Measurements from ENCODE around the gene ZNF850. TPM values are rescaled to one million over a fixed set of nuclear protein-coding genes. Genes with fewer than 3 reads are reported as not detected.
"Not testable (repeated sequence)": the region's sequence is repeated elsewhere in the genome, so short reads cannot be mapped to it uniquely, and the experiment has no call there.

ZNF850 gene
- total RNA-seq, 1 experiment from 2014 or later = 1.4 TPM

DNA sequence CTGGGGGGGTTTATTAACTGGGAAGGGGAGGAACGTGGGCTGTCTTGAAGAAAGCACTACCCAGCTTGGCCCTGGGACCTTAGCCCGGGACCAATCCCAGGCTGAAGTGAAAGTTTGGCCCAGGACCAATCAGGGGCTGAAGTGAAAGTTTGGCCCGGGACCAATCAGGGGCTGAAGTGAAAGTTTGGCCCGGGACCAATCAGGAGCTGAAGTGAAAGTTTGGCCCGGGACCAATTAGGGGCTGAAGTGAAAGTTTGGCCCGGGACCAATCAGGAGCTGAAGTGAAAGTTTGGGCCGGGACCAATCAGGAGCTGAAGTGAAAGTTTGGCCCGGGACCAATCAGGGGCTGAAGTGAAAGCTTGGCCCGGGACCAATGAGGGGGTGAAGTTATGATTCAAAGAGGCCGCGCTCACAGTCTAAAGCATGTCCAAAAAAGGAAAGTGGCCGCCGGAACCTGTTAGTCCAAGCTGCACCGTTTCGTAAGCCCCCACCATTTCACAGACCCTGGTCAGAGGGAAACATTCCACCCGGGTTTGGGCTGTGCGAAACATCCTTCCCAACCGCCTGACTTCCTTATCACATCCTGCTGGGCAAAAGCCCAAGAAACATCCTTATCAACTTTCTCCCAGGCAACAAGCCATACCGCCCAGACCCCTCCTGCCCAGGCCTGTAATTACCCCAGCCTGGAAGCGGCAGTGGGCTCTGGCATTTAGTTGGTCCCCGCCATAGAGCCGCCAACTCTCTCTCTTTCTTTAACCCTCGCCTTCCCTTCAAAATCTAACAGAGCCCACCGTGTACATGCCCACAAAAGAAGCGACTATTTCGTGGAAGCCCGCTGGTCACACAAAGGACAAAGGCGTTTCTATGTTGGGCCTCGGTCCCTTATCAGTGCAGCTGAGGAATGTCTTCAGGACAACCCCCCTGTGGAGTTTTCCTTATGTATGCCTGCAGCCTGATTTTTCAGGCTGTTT, 1.1 kb downstream of the ZNF850 start (continued):
- TF ChIP-seq, protein P1, sequence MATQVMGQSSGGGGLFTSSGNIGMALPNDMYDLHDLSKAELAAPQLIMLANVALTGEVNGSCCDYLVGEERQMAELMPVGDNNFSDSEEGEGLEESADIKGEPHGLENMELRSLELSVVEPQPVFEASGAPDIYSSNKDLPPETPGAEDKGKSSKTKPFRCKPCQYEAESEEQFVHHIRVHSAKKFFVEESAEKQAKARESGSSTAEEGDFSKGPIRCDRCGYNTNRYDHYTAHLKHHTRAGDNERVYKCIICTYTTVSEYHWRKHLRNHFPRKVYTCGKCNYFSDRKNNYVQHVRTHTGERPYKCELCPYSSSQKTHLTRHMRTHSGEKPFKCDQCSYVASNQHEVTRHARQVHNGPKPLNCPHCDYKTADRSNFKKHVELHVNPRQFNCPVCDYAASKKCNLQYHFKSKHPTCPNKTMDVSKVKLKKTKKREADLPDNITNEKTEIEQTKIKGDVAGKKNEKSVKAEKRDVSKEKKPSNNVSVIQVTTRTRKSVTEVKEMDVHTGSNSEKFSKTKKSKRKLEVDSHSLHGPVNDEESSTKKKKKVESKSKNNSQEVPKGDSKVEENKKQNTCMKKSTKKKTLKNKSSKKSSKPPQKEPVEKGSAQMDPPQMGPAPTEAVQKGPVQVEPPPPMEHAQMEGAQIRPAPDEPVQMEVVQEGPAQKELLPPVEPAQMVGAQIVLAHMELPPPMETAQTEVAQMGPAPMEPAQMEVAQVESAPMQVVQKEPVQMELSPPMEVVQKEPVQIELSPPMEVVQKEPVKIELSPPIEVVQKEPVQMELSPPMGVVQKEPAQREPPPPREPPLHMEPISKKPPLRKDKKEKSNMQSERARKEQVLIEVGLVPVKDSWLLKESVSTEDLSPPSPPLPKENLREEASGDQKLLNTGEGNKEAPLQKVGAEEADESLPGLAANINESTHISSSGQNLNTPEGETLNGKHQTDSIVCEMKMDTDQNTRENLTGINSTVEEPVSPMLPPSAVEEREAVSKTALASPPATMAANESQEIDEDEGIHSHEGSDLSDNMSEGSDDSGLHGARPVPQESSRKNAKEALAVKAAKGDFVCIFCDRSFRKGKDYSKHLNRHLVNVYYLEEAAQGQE (IDR thresholded peaks at IDR 0.05; ENCODE audit: low read depth) = no peak
- TF ChIP-seq ELF1 (IDR thresholded peaks at IDR 0.05; ENCODE audit: borderline replicate concordance, low read depth) (no peak), ATF3 (IDR thresholded peaks at IDR 0.05) (no peak), EGR1 (IDR thresholded peaks at IDR 0.05; ENCODE audit: low read depth) (no peak), SP1 (IDR thresholded peaks at IDR 0.05; ENCODE audit: low read depth) (no peak), EZH2phosphoT487 (IDR thresholded peaks at IDR 0.05; ENCODE audit: borderline replicate concordance) (no peak)

GRCh38 chr19:36750066-36750691, 22.4 kb downstream of the ZNF850 start:
- Histone ChIP-seq H4K20me1 (ENCODE audit: insufficient read depth) (no peaks in the 10 kb centered on the region), H3K27ac (ENCODE audit: low read depth, low read length) (no peak overlapping the region), H3K4me2 (ENCODE audit: low read length) (no peak overlapping the region), H3K9me2 (ENCODE audit: insufficient read depth) (no peaks in the 10 kb centered on the region), H3K9me3 (ENCODE audit: control insufficient read depth in 1 of 2, insufficient read depth in 1 of 2, low read depth in 1 of 2, low read length in 2 of 2) (peaks cover 38 to 56% of the 10 kb centered on the region in 2 experiments; a peak in 3 of 4 replicates), H3K9ac (ENCODE audit: low read length) (no peak overlapping the region), H3K36me3 (ENCODE audit: control insufficient read depth in 1 of 2, insufficient read depth in 2 of 2, low read length in 2 of 2) (0 out of 4 replicates have a peak, but pooled peaks cover 0 to 9% of the 10 kb centered on the region in 2 experiments), H3K27me3 (ENCODE audit: insufficient read depth, low read length) (no peaks in the 10 kb centered on the region), H3K79me2 (ENCODE audit: insufficient read depth, low read length) (no peaks in the 10 kb centered on the region), H3K4me3 (replicated peaks in 1 of 2; ENCODE audit: low read depth in 1 of 2, low read length in 2 of 2) (no peak overlapping the region), H2AFZ (ENCODE audit: low read depth, low read length, poor library complexity, severe bottlenecking) (no peak overlapping the region), H3K4me1 (ENCODE audit: control insufficient read depth in 1 of 2, insufficient read depth in 2 of 2, low read length in 2 of 2) (no peaks in the 10 kb centered on the region)
- ATAC-seq = no peak
- CTCF ChIA-PET = no interaction called here
- POLR2A ChIA-PET = no interaction called here
- TF ChIP-seq ZNF274 (IDR thresholded peaks at IDR 0.05; ENCODE audit: low read depth, low read length) = peak; percentile 83
- no peak for TF ChIP-seq SIN3A (IDR thresholded peaks at IDR 0.05; ENCODE audit: low read depth)
- no TSS peak for BruUV-seq (replicated peaks)
- RAD21 ChIA-PET (ENCODE audit: low non-redundant PET in 1 of 2, low total read pairs in 2 of 2, uncharacterized antibody in 2 of 2, unreplicated experiment in 2 of 2) = no interaction called here
- DNase-seq (ENCODE audit: low read depth, low spot score) = no peak
- intact Hi-C loops (cut with micrococcal nuclease) = no loop called here

DNA sequence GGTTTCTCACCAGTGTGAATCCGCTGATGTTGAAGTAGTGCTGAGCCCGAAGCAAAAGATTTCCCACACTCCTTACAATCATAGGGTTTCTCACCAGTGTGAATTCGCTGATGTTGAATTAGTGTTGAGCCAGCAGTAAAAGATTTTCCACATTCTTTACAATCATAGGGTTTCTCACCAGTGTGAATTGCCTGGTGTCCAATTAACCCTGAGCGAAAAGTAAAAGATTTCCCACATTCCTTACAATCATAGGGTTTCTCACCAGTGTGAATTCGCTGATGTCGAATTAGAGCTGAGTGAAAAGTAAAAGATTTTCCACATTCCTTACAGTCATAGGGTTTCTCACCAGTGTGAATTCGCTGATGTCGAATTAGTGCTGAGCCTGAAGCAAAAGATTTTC, 23.0 kb downstream of the ZNF850 start:
- POLR2A ChIA-PET; CTCF ChIA-PET; intact Hi-C loops (cut with micrococcal nuclease); H3K4me2 ChIP-seq (ENCODE audit: low read length); H3K9ac ChIP-seq (ENCODE audit: low read length); H3K4me3 ChIP-seq (replicated peaks in 1 of 2; ENCODE audit: low read depth in 1 of 2, low read length in 2 of 2); ATAC-seq; H3K4me1 ChIP-seq (ENCODE audit: control insufficient read depth in 1 of 2, insufficient read depth in 2 of 2, low read length in 2 of 2); RAD21 ChIA-PET (ENCODE audit: low non-redundant PET in 1 of 2, low total read pairs in 2 of 2, uncharacterized antibody in 2 of 2, unreplicated experiment in 2 of 2); H3K79me2 ChIP-seq (ENCODE audit: insufficient read depth, low read length); H2AFZ ChIP-seq (ENCODE audit: low read depth, low read length, poor library complexity, severe bottlenecking); BruUV-seq (replicated peaks); DNase-seq (ENCODE audit: low read depth, low spot score); H3K36me3 ChIP-seq (ENCODE audit: control insufficient read depth in 1 of 2, insufficient read depth in 2 of 2, low read length in 2 of 2); H3K27me3 ChIP-seq (ENCODE audit: insufficient read depth, low read length); H4K20me1 ChIP-seq (ENCODE audit: insufficient read depth); H3K27ac ChIP-seq (ENCODE audit: low read depth, low read length); H3K9me2 ChIP-seq (ENCODE audit: insufficient read depth): not testable (repeated sequence)
- peaks cover 33 to 56% of the 10 kb centered on the region in 2 experiments; a peak in 3 of 4 replicates for H3K9me3 ChIP-seq (ENCODE audit: control insufficient read depth in 1 of 2, insufficient read depth in 1 of 2, low read depth in 1 of 2, low read length in 2 of 2)

Data from HCT116 (cell line).